DMS153 treated with DMSO at 0.1 percent for 48 hours (cell line): Measurements from ENCODE around the gene AP5Z1.

Experiments used
- DNase-seq: peaks from one replicate; lab custom pipeline; 2025; ENCODE audit not compliant: unreplicated experiment; lab: John Stamatoyannopoulos, UW

Gene AP5Z1

GRCh38 chr7:4775250-4775847 lies at the start of gene AP5Z1:
AP5Z1 (plus strand) TSS chr7:4775623; CDS start chr7:4775716, 93 bp downstream.
- DNase-seq = peak; percentile 88

DNA sequence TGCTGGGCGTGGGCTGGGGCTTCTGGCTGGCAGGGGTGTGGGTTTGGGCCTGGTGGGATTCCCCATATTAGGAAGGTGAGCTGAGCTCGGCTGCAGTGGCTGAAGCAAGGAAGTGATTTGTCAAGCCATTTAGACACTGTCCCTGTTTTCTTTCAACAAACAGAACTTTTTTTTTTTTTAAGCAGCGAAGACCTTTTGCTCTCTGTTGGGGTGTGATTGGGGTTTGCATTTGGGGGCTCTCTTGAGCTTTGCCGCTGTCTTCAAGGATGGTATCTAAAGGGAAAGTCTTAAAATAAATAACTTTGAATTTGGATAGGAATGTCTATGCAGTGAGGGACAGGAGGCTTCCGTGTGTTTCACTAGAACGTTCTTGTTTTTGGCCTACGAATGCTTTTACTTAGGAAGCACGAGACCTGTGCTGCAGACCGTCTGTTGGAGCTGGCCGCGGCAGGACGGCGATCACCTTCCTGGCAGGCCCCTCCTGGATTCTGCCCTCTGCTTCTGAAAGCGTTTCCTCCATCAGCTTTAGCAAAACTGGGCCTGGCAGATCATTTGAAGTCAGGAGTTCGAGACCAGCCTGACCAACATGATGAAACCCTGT lies 49.5 kb upstream of the AP5Z1 start:
- DNase-seq = no peak

DNA sequence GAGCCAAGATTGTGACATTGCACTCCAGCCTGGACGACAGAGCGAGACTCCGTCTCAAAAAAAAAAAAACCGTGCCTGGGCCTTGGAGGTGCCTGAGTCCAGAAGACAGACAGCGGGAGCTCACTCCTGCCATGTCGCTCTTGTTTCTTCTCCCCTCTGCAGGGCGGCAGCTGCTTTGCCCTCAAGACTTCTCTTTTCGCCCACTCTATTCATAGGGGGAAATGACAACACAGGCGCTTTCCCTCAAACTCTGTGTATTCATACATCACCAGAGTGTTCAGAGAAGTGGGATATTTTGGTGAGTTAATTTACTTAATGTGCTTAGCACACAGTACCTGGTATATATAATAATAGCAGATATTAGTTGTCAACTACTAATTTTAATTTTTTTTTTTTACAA lies 48.9 kb upstream of the AP5Z1 start:
- no peak for DNase-seq

GRCh38 chr7:4727914-4728705 lies 47.3 kb upstream of the AP5Z1 start:
- DNase-seq = no peak

GRCh38 chr7:4729266-4729665 lies 46.2 kb upstream of the AP5Z1 start:
- no peak for DNase-seq

- no peak for DNase-seq
Measured at GRCh38 chr7:4730276-4730675, 45.1 kb upstream of the AP5Z1 start.

- no peak for DNase-seq
Measured at GRCh38 chr7:4730971-4731370, 44.5 kb upstream of the AP5Z1 start.

- DNase-seq = no peak
Measured at GRCh38 chr7:4731803-4732202, 43.6 kb upstream of the AP5Z1 start.

DNA sequence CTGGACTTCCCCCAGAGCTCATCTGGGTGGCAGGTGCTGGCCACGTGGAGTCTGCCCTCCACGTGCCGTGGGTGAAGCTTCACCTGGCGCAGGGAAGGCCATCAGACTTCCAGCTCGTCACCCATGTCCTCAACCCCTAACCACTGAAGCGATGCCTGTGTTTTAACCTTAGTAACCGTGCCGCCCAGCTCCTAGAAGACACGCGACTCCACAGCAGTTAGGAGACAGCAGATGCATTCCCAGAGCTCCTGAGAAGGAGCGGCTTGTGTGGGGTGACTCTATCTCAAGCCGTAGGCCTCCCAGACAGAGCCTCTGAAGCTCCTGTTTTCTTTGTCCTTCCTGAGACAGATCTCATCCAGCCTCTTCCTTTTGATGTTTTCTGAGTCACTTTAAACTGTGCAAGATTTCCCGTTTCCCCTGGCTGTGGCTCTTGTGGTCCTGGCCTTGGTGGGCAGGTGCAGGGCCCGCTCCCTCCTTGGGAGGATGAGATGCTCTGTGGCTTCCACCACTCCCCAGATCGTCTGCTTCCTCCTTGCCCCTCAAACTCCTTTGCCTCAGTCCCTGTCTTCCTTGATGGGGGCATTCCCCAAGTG lies 41.4 kb upstream of the AP5Z1 start:
- no peak for DNase-seq

DNA sequence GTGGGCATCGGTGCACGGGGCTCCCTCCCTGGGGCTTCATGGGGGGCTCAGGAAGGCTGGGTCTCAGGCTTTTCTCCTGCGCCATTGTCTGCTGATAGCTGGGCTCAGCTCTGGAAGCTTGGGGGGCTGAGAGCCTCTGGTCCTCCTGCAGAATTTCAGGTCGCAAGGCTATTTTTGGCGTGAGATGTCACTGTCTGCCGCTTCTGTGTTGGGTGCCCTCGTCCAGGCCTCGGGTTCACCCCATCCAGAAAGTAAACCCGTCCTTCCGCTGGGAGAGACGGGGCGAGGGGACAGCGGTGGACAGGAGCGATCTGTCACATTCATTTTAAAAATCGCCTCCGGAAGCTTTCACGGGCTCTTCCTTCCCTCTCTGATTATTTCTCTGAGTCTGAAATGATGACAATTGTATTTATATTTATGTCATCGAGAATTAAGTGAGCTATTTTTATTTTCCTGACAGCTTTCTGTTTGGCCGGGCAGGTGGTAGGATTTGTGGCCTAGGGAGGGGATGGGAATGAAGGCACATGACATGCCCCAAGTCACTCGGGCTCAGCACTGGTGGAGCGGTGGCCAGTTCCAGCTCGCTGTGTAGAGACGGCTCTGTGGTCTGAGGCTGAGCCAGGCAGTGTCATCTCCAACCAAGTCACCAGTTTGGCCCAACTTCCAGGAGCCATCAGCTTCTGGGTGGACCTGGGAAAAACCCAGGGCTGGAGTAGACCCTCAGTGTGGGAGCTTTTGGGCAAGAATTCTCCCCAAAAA lies 40.7 kb upstream of the AP5Z1 start:
- no peak for DNase-seq

DNA sequence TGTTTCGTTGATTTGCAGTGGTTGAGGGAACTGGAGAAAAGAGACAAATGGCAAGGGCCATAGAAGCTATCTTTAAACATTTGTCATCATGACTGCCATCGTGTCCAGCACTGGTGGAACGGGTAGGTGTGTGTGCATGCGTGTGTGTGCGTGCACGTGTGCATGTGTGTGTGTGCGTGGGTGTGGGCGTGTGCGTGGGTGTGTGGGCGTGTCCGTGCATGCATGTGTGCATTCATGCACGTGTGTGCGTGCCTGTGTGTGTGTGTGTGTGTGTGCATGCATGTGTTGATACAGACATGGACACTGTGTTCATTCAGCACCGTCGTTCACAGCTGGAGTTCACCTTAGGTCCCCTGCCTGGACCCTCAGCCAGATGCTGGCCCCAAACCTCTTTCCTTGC lies 38.1 kb upstream of the AP5Z1 start:
- no peak for DNase-seq

DNA sequence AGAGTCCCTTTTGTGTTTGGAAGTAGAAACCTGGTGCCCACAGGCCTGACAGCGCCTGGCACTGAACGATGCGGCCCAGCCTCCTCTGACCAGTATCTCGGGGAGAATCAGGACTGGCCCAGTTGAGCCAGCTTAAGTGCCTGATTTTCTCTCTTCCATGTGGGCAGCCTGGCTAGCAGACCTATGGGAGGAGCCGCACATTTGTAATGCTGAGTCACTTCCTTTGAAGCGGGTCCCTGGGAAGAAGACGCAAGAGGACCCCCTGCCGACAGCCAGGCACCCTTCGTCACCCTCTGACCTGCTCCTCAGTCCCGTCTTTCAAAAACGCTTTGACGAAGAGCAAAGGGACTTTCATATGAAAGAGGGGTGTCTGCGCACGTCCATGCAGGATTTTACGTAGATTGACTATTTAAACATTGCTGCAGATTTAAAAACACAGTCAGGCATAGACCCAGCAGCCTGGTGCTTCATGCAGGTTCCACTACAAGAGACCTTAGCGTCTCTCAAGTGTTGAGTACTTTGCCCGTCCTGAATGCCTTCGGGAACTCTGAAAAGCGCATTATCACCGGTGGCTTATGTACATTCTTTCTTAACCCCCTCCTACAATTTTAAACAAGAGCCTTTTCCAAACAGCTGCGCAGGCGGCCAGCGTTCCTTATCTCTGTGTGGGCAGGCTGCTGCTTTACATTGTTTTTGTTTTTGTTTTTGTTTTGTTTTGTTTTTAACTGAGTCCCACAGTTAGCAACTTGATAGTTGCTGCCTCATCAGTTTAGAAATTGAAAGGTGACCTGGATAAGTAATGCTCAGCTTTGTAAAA lies 36.5 kb upstream of the AP5Z1 start:
- DNase-seq = peak; percentile 58

GRCh38 chr7:4739528-4739992 lies 35.9 kb upstream of the AP5Z1 start:
- peak; percentile 87 for DNase-seq

GRCh38 chr7:4740796-4741195 lies 34.6 kb upstream of the AP5Z1 start:
- no peak for DNase-seq

GRCh38 chr7:4742051-4742573 lies 33.3 kb upstream of the AP5Z1 start:
- no peak for DNase-seq

- no peak for DNase-seq
Measured at GRCh38 chr7:4742852-4743251, 32.6 kb upstream of the AP5Z1 start.

GRCh38 chr7:4744391-4745264 lies 30.8 kb upstream of the AP5Z1 start:
- DNase-seq = peak; percentile 96

GRCh38 chr7:4745265-4745919 lies 30.0 kb upstream of the AP5Z1 start:
- DNase-seq = no peak
